CD1c-positive myeloid dendritic cell (primary cell): ENCODE data around the gene MSL3B.
A peak's percentile ranks its signal among the peaks of the same experiment; 100 is the strongest.
"Not testable (repeated sequence)": the region's sequence is repeated elsewhere in the genome, so short reads cannot be mapped to it uniquely, and the experiment has no call there.

Experiments used
- DNase-seq: peaks from one replicate; pipeline ENCODE4 v3.0.0-alpha.2; 2016; ENCODE audit errors: extremely low spot score

The MSL3B gene

GRCh38 chr2:233867993-233868532, at the start of gene MSL3B:
Gene MSL3B, minus strand, starts transcription at chr2:233868386.
- DNase-seq, result peak; percentile 73

DNA sequence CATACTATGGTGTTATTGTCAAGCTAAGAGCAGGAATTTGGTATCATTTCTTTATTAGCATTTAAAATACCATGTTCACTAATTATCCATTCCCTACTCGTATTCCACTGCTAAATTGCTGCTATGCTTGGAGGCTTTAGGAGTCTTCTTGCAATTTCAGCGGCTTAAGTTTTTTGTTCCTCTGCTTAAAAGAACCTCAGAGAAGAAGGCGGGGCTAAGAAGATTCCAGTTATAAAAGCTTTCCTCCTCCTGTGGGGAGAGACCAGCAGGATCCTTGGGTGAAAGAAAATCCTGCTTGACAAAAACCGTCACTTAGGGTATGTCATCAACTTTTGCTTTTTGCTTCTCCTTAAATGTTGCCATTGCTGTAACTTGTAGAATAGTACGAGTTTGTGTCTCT, 48.9 kb upstream of the MSL3B start, which contains the start of gene TRPM8:
Gene TRPM8 (plus strand): TSS at position 258 of the 400 bp plus-strand sequence. CDS start 9,165 bp downstream, outside the sequence.
- no peak for DNase-seq

DNA sequence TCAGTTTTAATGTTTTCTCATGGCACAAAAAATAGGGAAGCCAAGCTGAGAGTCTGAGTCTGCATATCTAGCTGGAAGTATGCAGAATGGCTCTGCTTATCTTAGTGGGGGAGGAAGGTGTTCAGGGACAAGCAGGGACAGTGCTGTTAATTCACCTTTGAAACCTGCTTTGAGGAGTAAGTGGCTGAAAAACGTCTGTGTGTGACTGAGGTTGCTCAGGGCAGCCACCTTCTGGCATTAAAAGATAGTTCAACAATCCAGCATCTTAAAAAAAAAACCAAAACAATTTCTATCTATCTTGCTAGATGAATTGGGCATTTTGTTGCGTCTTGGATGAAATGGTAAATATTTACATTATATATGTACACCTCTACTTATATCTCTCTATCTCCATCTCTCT, 46.9 kb upstream of the MSL3B start:
- DNase-seq, result no peak

DNA sequence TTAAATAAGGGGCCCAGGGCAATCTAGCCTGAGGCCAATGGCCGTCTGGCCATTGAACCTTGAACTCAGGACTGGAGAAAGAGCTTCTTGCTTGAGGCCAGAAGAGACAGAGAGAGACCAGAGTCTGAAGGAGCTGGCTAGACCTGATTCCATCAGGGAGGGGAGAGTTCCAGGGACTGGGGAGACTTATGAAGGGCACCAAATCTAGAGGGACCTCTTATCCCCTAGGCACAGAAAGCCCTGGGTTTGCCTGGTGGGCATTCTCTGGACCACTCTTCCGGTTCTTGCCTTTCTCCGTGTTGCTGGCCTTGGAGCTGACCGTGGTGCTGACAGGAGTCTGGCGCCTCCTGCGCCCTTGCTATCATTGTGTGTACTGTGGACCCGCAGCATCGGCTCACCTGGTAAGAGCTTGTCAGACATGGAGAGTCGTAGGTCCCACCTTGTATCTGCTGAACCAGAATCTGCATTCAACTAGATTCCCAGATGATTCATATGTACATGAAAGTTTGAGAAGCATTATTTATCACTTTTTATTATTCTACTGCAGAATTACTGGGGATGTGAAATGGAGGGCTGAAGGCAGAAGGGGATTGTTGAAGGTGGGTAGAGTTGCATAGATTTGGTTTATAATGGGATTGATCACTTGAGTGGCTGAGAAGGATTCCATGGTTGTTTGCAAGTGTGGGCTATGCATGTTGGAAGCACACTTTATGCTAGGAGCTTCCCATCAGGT, 44.7 kb upstream of the MSL3B start:
- DNase-seq, result no peak

DNA sequence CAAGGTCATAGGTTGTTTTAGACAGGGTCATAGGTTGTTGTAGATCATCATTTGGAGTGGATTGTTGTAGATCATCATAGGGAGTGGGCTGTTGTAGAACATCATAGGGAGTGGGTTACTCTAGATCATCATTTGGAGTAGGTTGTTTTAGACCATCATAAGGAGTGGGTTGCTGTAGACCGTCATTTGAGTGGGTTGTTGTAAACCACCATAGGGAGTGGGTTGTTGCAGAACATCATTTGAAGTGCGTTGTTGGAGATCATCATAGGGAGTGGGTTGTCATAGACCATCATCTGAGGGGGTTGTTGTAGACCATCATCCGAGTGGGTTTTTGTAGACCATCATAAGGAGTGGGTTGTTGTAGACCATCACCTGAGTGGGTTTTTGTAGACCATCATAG, 39.4 kb upstream of the MSL3B start:
- DNase-seq, result no peak

GRCh38 chr2:233905945-233906344, 37.8 kb upstream of the MSL3B start:
- DNase-seq, result no peak

DNA sequence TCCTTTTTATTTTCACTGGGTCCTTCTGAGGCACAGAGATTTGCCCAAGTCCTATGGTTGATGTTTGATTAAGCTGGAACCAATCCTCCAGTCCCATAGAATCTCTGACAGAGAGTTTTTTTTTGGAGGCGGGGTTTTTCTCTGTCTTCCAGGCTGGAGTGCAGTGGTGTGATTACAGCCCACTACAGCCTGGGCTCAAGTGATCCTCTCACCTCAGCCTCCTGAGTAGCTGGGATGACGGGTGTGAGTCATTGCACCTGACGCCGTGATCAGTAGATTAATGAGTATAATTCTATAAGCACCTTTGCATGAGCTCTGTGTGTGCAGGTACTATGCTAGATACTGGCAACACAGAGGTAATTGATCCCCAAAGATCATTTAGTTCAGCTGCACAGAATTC, 33.7 kb upstream of the MSL3B start:
- DNase-seq, result no peak

DNA sequence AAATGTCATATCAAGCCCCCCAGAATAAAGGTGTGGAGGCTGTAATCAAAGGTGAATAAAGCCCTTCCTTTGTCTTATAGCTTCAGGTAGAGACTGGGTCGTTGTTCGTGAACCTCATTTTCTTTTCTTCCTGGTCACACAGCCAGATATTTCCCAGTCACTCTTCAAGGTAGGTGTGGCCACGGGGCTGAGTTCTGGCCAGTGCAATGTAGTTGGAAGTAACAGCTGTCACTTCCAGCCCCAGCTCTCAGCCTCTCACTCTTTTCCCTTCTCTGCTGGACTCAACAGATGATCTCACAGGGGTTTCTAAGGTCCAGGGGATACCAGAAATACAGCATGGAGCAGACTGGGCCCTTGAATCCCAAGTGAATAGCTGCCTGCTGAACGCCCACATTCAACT, 33.2 kb upstream of the MSL3B start:
- no peak for DNase-seq

- DNase-seq, result not testable (repeated sequence)
These were observed 28.1 kb upstream of the MSL3B start for GRCh38 chr2:233896253-233896652.

DNA sequence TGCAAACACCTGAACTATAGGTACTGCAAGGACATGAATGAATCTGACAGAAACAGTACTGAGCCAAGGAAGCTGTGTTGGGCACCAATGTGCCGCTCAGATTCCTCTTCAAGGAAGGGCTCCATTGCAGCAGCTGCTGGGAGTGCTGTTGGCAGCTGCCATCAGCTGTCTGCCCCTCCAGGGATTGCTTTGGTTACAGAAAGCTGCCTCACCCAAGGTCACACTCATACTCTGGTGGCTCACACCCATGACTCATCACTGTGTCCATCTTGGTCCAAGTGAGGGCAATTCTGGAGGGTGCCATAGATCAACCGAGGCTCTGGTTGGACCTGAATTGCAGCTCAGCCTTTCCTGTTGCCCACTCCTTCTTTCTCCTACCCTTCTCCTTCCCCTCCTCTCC, 24.6 kb upstream of the MSL3B start:
- no peak for DNase-seq

DNA sequence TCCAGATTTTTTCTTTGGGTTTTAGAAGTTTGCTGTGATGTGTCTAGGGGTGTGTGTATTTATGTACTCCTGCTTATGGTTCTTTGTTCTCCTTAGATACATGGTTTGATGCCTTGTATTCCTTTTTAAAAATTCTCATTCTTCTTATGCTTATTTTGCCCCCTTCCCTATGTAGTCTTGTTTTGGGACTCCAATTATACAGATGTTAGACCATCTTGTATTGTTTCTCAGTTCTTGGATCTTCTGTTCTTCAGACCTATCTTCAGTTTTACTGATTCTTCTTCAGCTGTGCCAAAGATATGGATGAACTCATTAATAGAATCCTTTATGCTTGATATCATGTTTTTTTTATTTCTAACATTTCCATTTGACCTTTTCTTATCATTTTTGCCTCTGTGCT, 14.2 kb upstream of the MSL3B start:
- DNase-seq, result no peak

DNA sequence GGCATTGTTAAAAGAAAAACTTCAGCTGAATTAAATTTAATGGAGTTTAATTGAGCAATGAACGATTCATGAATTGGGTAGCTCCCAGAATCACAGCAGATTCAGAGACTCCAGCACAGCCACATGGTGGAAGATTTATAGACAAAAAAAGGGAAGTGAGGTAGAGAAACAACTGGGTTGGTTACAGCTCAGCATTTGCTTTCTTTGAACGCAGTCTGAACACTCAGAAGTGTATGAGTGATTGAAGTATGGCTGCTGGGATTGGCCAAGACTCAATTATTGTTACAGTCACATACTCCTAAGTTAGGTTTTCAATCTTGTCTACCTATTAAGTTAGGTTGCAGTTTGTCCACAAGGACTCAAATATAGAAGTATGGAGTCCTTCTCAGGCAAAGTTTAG, 3.9 kb upstream of the MSL3B start:
- DNase-seq, result peak; percentile 27

DNA sequence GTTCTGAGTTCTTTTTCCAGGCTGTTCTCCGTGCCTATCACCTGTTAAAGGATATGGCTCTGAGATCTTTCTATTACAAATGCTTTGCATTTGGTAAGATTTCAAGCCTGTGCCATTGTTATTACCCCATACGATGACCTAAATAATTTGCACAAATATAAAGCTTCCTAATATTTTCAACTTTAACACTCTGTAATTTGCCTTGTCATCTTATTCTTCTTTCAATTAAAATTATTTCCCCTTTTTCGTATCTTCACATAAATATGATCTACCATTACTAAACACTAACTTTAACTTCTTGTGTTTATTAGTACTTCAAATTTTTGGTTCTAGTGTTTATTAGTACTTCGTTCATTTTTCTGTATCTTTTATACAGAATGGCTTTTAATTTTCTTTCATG, 3.2 kb upstream of the MSL3B start:
- no peak for DNase-seq

- DNase-seq, result no peak
These were observed 1.7 kb downstream of the MSL3B start for GRCh38 chr2:233866479-233866878.

DNA sequence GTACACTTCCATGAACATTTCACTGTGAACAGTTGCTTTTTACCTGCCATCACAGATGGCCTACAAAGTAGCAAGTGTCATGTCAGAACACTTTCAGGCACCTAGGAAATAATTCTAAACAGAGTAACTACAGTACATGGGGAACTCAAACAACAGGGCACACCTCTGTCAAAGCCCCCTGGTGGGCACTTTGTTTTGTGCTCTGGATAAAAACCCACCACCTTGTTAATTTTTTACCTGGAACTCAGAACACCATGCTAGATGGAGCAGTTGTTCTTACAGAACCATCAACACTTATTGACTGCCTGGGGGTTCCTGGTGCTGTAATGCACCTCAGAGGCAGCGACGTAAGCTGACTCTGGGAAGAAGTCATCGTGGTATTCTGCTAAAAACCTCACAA, 2.3 kb downstream of the MSL3B start:
- no peak for DNase-seq

- DNase-seq, result no peak
These were observed 5.9 kb downstream of the MSL3B start for GRCh38 chr2:233862261-233862768.

- no peak for DNase-seq
These were observed 9.9 kb downstream of the MSL3B start for GRCh38 chr2:233858331-233858730.

GRCh38 chr2:233857511-233858141, 10.6 kb downstream of the MSL3B start:
- DNase-seq, result peak; percentile 55

- no peak for DNase-seq
These were observed 12.0 kb downstream of the MSL3B start for GRCh38 chr2:233856184-233856583.

DNA sequence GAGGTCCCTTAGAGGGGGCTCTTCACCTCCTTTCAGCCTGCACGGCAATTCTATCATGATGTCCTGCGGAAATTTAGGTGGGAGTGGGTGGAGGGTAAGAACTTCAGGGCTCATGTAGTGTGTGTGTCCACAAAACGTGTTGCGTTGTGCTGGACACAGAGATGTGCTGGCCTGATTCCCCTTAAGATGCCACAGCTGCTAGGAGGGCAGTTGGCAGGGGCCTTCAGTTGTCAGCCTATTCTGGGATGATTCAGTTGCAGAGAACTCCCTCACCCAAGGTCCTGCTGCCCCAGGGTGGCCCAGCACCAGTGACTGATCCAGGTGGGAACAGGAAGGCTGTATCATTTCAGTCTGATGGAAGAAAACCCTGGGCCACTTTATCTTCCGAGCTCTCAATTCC, 12.8 kb downstream of the MSL3B start:
- no peak for DNase-seq

GRCh38 chr2:233854241-233854981, 13.8 kb downstream of the MSL3B start, which contains the start of gene HJURP:
Gene HJURP, minus strand, starts transcription at chr2:233854535. Its CDS starts 35 bp downstream, at chr2:233854500.
- DNase-seq, result peak; percentile 96

GRCh38 chr2:233853883-233854240, 14.3 kb downstream of the MSL3B start:
- DNase-seq, result no peak
